GM10847 (cell line): ENCODE measurements around the gene OTUB2.

Experiments used
- POLR2A ChIP-seq: IDR thresholded peaks from 2 replicates; pipeline ENCODE4 v1.6.1; 2011; ENCODE audit not compliant: insufficient read length; ENCODE audit errors: extremely low read depth

The OTUB2 gene

DNA sequence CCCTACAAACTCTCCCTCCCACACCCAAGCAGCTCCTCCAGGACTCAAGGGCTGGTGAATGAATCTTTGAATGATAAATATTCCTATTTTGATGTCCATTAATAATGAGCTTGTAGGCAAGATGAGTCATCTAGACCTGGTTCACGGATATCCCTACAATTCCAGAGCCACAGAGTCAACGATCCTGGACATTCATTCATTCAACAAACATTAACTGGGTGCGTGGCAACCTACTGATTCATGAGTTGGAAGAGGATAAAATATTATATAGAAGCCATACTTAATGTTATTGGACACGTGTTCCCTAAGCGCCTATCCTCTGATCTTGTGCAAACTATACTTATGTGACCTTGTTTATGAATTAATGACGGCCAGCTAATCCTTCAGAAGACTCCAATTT, 420 bp upstream of the OTUB2 start:
- TF ChIP-seq POLR2A, result no peak

DNA sequence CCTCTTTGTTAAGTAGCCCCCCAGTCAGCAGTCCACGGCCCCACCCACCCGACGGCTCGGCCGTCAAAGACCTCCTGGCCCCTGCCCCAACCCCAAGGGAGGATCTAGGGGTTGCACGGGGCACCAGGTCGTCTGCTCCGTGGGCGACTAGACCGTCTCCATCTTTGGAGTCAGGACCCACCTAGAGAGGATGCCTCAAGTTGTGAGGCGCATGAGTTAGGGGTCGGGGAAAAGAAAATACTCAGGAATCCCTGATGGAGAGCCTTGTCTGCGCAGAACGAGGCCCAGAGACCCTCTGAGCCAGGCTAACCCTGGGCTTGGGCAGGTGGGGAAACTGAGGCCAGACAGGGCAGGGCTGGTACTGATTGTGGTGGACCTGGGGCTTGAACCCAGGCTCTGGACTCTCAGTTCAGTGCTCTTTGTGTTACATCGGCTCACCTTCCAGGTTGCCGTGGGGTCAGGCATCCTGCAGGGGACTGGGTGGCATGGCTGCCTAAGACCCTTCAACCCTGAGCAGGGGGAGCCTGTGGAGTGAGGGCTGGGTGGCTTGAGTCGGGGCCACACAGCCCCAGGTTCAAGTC, 839 bp downstream of the OTUB2 start:
- TF ChIP-seq POLR2A, result no peak

DNA sequence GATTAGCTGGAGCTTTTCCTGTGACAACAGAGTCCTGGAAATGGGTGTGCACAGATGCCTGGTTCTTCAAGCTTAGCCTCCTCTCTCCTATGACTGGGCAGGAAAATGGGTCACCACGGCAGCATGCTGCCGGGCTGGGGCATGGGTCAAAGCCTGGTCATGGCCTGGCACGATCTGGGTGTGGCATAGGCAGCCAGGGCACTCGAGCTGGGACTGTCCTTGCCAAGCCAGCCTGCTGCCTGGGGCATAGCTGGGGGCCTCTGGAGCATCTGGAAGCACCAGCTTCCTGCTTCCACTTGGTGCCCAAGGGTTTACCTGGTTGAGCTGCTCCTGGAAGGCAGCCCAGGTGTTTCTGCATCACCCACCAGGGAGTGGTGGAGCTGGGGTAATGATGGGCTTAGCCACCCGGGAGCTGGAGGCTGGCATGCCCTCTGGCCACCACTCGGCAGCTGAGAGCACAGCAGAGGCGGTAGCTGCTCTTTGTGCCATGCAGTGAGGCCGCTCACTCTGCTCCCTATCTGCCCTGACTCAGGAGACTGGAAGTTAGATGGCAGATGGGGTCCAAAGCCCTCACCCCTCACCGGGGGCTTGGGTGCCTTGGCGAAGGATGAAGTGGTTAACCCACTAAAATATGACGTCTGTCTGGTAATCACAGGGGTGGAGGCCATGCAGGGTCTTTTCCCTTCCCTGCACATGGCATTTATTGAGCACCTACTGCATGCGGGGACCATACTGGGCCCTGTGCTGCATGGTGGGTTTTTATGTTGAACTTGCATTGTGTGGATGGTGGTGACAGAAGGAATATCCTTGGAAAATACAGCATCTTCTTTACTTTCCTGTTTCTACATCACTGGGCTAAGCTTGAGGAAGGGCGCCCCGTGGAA, 1.7 kb downstream of the OTUB2 start:
- TF ChIP-seq POLR2A, result no peak

DNA sequence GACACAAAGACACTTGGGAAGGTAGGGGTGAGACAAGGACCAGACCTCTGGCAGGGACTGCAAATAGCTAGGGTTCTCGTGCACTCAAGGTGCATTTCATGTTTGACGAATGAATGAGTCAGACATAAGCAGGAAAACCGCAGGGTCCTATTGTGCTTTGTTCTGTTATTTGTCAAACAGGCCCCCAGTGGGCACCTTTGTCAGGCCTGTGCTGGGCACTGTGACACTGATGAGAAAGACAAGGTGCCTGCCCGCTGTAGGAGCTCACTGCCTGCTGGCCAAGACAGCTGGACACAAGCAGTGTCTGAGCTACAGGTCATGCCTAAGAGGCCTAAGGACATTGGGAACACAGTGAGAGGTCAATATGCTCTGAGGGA, 2.3 kb downstream of the OTUB2 start:
- no peak for TF ChIP-seq POLR2A

DNA sequence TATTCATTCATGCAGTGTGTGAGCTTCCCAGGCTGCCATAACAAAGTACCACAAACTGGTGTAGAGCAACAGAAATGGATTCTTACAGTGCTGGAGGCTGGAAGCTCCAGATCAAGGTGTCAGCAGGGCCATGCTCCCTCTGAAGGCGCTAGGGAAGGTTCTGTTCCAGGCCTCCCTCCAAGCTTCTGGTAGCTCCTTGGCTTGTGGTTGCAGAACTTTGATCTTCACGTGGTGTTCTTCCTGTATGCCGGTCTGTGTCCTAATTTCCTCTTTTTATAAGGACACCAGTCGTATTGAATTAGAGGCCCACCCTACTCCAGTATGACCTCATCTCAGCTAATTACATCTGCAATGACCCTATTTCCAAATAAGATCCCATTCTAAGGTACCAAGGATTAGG, 3.1 kb downstream of the OTUB2 start:
- TF ChIP-seq POLR2A, result no peak

DNA sequence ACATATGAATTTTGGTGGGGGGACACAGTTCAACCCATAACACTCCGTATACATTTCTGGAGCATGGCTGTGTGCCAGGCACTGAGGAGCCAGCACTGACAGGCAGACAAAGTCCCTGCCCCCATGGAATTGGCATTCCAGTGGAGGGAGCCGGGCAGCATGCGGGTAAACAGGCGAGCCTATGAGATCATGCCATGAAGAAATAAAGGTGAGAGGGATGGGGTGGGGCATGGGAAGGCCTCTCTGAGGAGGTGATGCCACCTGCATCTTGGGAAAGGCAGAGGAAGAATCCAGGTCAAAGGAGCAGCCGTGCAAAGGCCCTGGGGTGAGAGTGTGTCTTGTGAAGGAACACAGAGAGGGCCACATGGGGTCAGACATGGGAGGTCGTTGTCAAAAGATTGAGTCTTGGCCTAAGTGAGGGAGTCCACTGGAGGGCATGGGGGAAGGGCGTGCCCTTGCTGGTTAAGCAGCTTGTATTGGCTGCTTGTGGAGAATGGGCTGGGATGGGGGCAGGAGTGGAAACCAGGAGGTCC, 3.6 kb downstream of the OTUB2 start:
- TF ChIP-seq POLR2A, result no peak

DNA sequence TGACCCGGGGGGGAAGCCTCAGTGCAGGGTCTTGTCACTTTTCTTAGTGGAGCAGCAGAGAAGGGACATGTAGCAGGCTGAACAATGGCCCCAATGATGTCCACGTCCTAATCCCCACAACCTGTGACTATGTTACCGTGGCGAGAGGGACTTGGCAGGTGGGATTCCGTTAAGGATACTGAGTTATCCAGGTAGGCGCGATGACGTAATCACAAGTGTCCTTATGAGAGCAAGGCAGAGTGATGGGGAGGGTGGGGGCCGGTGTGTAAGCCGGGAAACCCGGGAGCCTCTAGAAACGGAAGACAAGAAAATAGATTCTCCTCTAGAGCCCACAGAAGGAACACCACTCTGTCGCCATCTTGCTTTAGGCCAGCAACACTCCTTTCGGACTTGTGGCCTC, 4.4 kb downstream of the OTUB2 start:
- TF ChIP-seq POLR2A, result no peak

DNA sequence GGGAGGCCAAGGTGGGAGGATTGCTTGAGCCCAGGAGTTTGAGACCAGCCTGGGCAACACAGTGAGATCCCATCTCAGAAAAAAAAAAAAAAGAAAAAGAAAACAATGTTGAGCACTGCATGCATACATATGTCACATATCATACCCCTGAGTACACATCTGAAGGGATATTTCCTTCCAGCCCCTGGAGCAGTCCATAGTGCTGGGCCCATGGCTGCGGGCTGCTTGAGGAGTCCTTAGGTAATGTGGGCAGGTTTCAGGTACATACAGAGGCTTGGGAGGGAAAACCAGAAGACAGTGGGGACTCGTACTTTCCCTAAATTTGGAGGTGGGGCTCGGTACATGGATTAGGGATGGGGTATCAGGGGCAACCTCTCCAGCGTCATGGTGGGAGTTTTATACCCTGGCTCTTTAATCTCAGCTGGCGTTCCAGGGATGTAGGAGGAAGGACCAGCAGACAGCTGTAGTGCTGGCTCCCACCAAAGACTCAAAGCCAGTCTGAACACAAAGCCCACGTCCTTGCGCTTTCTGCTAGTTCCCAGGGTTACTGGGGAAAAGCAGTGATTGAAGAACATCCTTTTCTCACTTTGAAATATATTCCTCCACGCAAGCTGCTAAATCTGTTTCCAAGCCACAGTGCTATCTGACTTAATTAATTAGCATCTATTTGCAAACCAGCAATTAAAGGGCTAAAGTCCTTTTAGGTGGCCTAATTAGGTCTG, 5.2 kb downstream of the OTUB2 start:
- TF ChIP-seq POLR2A, result no peak

DNA sequence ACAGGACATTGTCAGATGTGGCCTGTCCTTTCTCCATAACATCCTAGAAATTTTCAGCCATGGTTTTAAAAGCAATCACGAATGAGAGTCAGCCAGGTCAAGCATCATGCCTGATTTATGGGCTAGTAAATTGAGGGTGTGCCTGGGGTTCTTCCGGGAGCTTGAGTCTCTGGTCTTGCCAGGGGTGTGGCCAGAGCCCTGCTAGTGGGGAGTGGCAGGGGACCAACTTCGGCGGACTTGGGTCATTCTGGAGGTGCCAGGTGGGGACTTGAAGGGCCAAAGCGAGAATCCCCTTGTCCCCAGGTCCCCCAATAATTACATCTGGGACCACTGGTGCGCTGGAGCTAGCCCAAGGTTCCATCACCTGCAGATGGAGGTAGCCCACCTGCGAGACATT, 5.7 kb downstream of the OTUB2 start:
- TF ChIP-seq POLR2A, result no peak

DNA sequence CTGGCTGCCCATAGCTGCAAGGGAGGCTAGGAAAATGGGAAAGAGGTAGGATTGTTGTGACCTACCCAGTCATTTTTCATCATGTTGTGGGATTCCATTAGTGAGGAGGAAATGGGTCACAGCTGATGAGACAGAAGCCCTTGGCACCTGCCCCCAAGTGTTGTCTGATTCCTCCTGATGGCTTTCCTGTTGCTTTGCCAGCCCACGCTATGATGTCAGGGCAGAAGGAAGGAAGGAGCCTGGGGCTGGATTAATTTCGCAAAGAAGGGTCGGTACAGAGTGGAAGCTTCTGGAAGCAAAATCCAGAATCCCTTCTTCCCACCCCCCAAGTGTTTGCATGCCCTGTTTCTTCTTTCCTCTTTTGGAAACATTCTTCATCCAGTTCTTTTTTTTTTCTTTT, 8.7 kb downstream of the OTUB2 start:
- no peak for TF ChIP-seq POLR2A

DNA sequence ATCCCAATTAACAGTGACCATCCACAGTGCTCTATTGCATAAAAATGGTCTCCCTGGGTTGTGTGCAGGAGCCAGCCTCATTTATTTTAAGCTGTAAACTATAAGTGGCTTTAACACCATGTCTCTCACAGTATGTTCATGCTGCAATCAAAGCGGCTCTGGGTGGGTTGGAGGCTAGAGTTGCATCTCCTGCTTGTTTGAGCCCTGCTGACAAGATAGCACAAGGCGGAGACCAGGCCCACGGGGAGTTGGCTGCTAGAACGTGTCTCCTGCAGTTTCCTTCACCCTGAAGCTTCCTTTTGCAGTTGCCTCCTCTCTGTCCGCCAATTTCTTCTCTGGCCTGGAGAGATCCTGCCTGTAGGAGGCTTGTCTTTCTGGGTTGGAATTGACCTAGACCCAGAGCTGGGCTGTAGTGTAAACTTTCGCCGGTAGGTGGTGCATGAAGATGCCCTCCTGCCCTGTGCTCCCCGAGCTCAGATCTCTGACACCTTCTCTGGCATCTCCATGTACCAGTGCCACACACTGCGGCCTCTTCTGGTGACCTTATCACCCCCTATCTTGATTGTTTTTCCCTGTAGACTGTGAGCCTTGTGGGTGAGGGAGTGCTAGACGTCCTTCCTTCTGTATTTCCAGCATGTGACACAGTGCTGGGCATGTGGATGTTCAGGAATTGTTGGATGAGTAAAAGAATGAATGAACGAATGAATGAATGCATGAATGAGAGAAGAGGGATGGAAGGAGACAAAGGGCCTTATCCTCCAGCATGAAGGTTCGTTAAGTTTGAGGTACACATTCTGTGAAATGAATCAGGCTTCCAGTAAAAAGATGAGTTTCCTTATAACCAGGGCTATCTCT, 10.4 kb downstream of the OTUB2 start:
- no peak for TF ChIP-seq POLR2A

DNA sequence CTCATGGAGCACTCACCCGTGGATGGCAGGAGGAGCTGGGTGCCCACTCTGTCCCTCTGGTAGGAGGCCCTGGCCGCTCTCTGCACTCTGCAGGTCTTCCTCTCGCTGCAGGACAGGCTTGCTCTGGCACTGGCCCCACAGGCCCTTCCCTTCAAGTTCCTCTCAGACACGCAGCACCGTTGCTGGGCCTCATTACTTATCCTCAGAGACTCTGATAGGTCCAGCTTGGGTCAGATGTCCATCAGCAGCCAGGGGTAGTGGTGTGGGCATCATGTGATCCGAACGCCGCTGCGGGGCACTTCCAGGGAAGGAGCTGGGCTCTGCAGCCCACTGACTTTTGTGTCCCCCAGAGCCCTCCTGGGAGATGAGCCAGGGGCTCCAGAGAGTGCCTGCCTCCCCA, 11.8 kb downstream of the OTUB2 start:
- TF ChIP-seq POLR2A, result no peak

DNA sequence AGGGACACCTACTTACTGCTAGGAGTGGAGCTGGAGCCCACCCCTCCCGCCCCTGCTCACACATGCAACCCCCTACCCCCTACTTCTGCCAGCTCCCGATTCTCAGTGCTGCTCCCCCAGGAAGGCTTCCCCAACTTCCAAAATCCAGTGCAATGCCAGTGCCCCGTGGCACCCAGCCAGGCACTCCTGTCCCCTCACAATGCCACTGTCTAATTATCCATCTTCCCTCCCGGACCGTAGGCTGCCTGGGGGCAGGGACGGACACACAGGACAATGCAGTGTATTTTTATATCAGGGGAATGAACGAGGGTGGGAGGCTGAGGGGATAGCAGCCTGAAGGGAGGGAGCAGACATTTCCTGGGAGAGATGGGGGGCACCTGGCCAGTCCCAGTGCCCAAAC, 12.4 kb downstream of the OTUB2 start:
- TF ChIP-seq POLR2A, result no peak

DNA sequence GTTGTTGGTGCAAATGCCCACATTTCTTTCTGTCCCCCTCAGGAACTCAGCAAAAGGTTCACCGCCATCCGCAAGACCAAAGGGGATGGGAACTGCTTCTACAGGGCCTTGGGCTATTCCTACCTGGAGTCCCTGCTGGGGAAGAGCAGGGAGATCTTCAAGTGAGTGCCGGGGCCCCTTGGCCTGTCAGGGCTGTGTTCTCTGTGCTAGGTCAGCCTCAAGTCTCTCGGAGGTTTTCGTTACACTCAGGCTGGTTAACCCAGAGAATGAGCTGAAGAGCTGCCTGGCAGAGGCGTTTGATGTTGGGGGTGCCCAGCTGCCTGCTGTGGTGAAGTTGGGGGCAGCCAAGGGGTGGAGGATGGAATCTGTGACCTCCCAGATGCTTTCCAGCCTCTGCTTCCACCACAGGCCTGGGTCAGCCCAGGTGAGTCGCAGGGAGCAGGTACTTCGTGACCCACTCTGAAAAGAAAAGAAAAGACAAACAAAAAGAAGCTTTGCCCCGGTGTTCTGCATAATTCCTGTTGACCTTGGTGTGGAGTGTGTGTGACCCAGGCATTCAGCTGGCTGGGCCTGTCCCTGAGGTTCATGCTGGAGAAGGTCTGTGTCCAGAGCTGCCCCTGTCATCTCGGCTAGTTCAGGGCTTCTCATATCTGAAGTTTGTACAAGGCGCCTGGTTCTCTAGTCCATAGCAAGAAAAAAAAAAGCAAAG, 12.9 kb downstream of the OTUB2 start:
- no peak for TF ChIP-seq POLR2A
